HG03460 (cell line): ENCODE results near the gene CMPK2.

Experiments
- ATAC-seq: cut with Tn5 transposase; IDR thresholded peaks from one replicate; pipeline ENCODE4 v1.9.1; 2021; ENCODE audit not compliant: unreplicated experiment

The CMPK2 gene

DNA sequence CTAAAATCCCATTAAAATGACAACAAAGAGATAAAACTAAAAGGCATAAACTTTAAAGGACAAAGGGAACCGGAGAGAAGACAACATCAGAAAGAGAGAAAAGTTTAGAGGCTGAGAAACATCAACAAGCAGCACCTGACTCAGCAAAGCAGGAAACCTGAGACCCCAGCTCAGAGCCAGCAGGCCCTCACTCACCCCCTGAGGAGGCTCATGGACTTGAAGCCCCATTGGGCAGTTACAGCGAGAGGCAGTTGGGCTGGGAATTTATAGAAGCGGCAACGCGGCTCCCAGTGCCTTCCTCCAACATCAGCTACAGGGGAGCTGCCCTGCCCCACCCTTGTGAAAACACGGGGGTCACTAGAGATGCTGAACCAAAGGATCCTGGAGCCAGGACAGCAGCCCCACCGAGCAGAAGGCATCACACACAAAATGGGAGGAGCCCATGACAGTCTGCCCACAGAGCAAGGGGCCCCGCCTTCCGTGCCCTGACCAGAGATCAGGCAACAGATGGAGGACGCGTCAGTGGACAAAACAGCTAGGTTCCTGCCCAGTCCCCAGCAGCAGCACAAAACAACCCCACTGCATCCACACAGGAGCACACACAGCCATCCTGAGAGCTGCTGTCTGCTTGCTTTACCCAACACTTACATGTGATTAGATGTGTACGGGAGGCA is 52.7 kb downstream of the CMPK2 start:
- ATAC-seq = no peak

DNA sequence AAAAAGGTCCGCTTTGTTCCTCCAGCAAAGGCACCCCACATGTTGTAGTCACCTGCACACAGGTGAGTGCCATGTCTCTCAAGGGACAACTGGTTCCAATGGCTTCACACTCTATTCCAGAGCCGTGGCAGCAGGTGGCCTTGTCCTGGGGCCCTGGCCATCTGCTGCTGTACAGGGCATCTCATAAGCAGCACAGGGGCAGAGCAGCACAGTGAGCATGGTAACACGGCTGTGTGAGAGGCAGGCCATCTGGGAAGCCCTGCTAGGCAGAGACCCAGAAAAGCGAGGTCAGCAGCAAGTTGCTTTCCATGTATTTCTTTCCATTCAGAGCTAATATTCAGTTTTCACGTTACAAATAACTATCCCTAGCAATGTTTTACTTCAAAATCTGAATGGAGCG is 54.7 kb downstream of the CMPK2 start:
- no peak for ATAC-seq

DNA sequence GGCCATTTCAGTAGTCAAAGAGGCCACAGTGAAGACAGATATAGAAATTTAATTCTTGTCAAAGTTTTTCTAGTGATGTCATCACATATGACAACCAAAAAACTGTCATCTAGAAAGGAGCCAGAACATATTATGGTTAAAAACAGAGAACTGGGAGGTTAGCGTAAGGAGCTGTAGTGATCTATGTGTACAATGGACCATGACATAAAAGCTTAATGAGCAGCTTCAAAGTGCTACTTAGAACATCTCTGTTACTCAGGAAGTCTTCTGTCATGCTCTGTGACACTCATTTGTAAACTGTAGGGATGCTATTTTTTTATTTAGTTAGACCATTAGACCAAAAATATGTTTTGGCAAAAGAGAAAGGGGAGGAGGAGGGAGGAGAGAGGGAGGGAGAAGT is 57.3 kb downstream of the CMPK2 start:
- no peak for ATAC-seq

DNA sequence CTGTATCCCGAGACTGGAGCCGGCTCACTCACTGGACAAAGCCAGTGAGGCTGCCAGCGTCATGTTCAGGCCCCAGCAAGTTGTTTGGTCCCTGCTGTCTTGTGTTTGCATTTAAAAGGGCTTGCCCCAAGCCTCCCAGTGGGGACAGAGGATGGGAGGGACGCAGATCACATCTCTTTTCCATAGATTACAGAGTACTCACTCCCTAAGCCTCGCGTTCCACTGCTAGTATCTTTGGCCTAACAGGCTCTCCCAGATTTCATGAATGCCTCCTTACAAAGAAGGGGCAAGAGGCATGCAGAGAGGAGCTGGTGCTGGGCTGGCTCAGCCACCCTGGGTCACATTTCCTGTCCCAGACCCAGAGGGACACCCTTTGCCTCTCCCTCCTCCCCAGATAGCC is 59.1 kb downstream of the CMPK2 start:
- ATAC-seq = no peak

DNA sequence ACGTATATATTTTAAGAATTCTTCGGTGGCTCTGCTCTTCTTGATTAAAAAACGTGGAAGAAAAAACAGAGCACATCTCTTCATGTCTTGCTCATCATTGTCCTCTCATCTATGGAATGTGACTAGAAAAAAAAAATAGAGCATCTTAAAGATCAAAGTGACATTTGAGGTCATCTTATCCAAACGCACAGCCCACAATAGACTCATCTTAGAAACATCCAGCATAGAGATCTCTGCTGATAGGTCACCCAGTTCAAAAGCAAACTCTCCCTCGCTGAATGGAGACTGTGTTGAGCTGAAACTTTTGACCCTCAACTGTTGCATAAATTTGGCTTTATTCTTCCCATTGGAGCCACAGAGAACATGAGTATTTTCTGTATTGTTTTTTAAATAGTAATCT is 65.2 kb downstream of the CMPK2 start:
- no peak for ATAC-seq
